Measurements from ENCODE around the gene POLK.

DNA sequence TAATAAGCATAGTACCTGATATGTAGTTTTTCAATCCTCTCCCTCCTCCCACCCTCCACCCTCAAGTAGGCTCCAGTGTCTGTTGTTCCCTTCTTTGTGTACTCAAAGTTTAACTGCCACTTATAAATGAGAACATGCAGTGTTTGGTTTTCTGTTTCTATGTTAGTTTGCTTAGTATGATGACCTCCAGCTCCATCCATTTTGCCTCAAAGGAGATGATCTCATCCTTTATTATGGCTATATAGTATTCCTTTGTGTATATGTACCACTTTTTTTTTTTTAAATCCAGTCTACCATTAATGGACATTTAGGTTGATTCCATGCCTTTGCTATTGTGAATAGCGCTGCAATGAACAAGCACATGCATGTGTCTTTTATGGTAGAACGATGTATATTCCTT lies 20.5 kb downstream of the POLK start:
- TF ChIP-seq, protein P1, sequence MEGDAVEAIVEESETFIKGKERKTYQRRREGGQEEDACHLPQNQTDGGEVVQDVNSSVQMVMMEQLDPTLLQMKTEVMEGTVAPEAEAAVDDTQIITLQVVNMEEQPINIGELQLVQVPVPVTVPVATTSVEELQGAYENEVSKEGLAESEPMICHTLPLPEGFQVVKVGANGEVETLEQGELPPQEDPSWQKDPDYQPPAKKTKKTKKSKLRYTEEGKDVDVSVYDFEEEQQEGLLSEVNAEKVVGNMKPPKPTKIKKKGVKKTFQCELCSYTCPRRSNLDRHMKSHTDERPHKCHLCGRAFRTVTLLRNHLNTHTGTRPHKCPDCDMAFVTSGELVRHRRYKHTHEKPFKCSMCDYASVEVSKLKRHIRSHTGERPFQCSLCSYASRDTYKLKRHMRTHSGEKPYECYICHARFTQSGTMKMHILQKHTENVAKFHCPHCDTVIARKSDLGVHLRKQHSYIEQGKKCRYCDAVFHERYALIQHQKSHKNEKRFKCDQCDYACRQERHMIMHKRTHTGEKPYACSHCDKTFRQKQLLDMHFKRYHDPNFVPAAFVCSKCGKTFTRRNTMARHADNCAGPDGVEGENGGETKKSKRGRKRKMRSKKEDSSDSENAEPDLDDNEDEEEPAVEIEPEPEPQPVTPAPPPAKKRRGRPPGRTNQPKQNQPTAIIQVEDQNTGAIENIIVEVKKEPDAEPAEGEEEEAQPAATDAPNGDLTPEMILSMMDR (IDR thresholded peaks at IDR 0.05): no peak
- no peak for TF ChIP-seq POLR2A (IDR thresholded peaks at IDR 0.05)

Measured in body of pancreas (tissue), 4 donors.